Choroid plexus epithelial cell (primary cell): Measurements from ENCODE around the gene PFN2.

ENCODE experiments used
- DNase-seq: peaks from one replicate; pipeline ENCODE4 v3.0.0-alpha.2; 2010; ENCODE audit warnings: low read depth
- H3K4me3 ChIP-seq: 2 replicates; pipeline ENCODE4 v1.5.1; 2011; ENCODE audit warnings: low read depth, mild to moderate bottlenecking, control low read depth, low read length, moderate library complexity
- CTCF ChIP-seq: conservative IDR thresholded peaks from 2 replicates; pipeline ENCODE4 v1.5.1; 2011; ENCODE audit warnings: low read depth, mild to moderate bottlenecking, control low read depth, inconsistent platforms, low read length, moderate library complexity

Gene PFN2

GRCh38 chr3:149917124-149917667, 53.5 kb downstream of the PFN2 start:
- no peak for DNase-seq
- H3K4me3 ChIP-seq = no peak overlapping the region
- TF ChIP-seq CTCF = no peak
